Keratinocyte (primary cell): Measurements from ENCODE around the gene TRIP13.
"Not testable (repeated sequence)": the region's sequence is repeated elsewhere in the genome, so short reads cannot be mapped to it uniquely, and the experiment has no call there.

Experiments used
- EZH2 ChIP-seq: IDR thresholded peaks from one replicate; pipeline ENCODE4 v1.6.1; 2012; ENCODE audit warnings: inconsistent platforms, mild to moderate bottlenecking, low read length, moderate library complexity
- TF ChIP-seq, protein P1 (sequence below), 3 experiments: IDR thresholded peaks in 1 of 3; conservative IDR thresholded peaks in 1 of 3; optimal IDR thresholded peaks in 1 of 3; 2 replicates in 2 of 3; 3 replicates in 1 of 3; pipeline versions ENCODE3 to v1.5.1; 2011; ENCODE audit warnings: low read length in 3 of 3, mild to moderate bottlenecking in 3 of 3, moderate library complexity in 2 of 3, control low read depth in 1 of 3, inconsistent platforms in 1 of 3; ENCODE audit not compliant: insufficient read depth in 2 of 3; ENCODE audit errors: extremely low read depth in 1 of 3

DNA sequence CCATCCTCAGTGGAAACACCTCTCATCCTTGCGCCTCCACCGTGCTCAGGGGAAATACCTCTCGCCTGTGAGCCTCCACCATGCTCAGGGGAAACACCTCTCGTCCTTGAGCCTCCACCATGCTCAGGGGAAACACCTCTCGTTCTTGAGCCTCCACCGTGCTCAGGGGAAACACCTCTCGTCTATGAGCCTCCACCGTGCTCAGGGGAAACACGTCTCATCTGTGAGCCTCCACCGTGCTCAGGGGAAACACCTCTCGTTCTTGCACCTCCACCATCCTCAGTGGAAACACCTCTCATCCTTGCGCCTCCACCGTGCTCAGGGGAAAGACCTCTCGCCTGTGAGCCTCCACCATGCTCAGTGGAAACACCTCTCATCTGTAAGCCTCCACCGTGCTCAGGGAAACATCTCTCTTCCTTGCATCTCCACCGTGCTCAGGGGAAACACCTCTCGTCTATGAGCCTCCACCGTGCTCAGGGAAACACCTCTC lies 46.0 kb upstream of the TRIP13 start:
- TF ChIP-seq, protein P1, sequence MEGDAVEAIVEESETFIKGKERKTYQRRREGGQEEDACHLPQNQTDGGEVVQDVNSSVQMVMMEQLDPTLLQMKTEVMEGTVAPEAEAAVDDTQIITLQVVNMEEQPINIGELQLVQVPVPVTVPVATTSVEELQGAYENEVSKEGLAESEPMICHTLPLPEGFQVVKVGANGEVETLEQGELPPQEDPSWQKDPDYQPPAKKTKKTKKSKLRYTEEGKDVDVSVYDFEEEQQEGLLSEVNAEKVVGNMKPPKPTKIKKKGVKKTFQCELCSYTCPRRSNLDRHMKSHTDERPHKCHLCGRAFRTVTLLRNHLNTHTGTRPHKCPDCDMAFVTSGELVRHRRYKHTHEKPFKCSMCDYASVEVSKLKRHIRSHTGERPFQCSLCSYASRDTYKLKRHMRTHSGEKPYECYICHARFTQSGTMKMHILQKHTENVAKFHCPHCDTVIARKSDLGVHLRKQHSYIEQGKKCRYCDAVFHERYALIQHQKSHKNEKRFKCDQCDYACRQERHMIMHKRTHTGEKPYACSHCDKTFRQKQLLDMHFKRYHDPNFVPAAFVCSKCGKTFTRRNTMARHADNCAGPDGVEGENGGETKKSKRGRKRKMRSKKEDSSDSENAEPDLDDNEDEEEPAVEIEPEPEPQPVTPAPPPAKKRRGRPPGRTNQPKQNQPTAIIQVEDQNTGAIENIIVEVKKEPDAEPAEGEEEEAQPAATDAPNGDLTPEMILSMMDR (optimal IDR thresholded peaks at IDR 0.05 in 1 of 3, IDR thresholded peaks at IDR 0.05 in 1 of 3, conservative IDR thresholded peaks at IDR 0.05 in 1 of 3; ENCODE audit: extremely low read depth in 1 of 3, insufficient read depth in 2 of 3, low read length in 3 of 3) = not testable (repeated sequence)
- not testable (repeated sequence) for TF ChIP-seq EZH2
